Ectodermal cell (in vitro differentiated cells): ENCODE measurements around the gene KRT75.
"Not testable (repeated sequence)": the region's sequence is repeated elsewhere in the genome, so short reads cannot be mapped to it uniquely, and the experiment has no call there.

Experiments used
- H3K27ac ChIP-seq: 2 replicates; pipeline ENCODE4 v1.7.0; 2013; ENCODE audit warnings: mild to moderate bottlenecking, low read depth, low read length; ENCODE audit not compliant: insufficient read depth, poor library complexity, severe bottlenecking
- H3K27me3 ChIP-seq: 2 replicates; pipeline ENCODE4 v1.7.0; 2013; ENCODE audit warnings: mild to moderate bottlenecking, low read length; ENCODE audit not compliant: insufficient read depth, control insufficient read depth, poor library complexity, severe bottlenecking
- H3K36me3 ChIP-seq: one replicate; pipeline ENCODE4 v1.7.0; 2013; ENCODE audit warnings: low read length; ENCODE audit not compliant: control insufficient read depth, insufficient read depth
- H3K4me1 ChIP-seq: one replicate; pipeline ENCODE4 v1.7.0; 2013; ENCODE audit warnings: low read length; ENCODE audit not compliant: control insufficient read depth, insufficient read depth
- H3K4me3 ChIP-seq: 2 replicates; pipeline ENCODE4 v1.7.0; 2013; ENCODE audit warnings: low read depth, low read length, control low read depth; ENCODE audit not compliant: insufficient read depth
- H3K9me3 ChIP-seq: 2 replicates; pipeline ENCODE4 v1.7.0; 2013; ENCODE audit warnings: mild to moderate bottlenecking, low read length, moderate library complexity; ENCODE audit not compliant: control insufficient read depth
- WGBS, 2 experiments: methylation state at CpG; one replicate each; pipeline ENCODE4 v1.1.7; 2013; ENCODE audit warnings: missing lambda C conversion rate in 2 of 2; 5-methylcytosine and 5-hydroxymethylcytosine counted together

The KRT75 gene

GRCh38 chr12:52454411-52455201 is 20.4 kb upstream of the KRT75 start:
- WGBS, 2 experiments: 32 to 36% methylated on average over 2 of the region's 3 CpGs
- Histone ChIP-seq H3K27me3 (no peaks in the 10 kb centered on the region), H3K27ac (no peak overlapping the region), H3K9me3 (no peaks in the 10 kb centered on the region), H3K36me3 (no peaks in the 10 kb centered on the region), H3K4me1 (no peaks in the 10 kb centered on the region), H3K4me3 (no peak overlapping the region)

GRCh38 chr12:52452101-52452500 is 17.9 kb upstream of the KRT75 start, which contains the start of gene KRT6B:
Gene KRT6B (minus strand): TSS chr12:52452146. CDS start chr12:52452078, 68 bp downstream.
- Histone ChIP-seq H3K36me3 (no peaks in the 10 kb centered on the region), H3K9me3 (no peaks in the 10 kb centered on the region), H3K4me3 (no peak within 1 kb of the TSS), H3K27ac (no peak within 1 kb of the TSS), H3K4me1 (no peaks in the 10 kb centered on the region), H3K27me3 (no peaks in the 10 kb centered on the region)
- 90 to 91% methylated on average over 6 of the region's 6 CpGs for WGBS, 2 experiments

- WGBS, 2 experiments: 83 to 84% methylated on average over 3 of the region's 3 CpGs
These were observed 14.1 kb upstream of the KRT75 start for GRCh38 chr12:52448228-52448627.

DNA sequence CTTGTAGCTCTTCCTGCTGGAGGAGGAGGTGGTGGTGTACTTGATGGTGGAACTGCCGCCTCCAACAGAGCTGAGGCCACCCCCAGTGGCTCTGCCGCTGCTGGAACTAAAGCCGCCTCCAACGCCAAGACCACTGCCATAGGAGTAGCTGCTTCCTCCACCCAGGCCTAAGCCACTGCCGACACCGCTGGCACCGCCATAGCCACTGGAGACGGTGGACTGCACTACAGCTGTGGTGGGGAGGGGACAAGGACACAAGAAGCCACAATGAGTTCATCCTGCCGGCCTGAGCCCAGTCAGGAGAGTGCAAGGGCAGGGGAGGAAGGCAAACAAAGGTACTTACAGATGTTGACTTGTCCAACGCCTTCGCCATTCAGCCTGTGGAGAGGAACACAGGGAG is 13.0 kb upstream of the KRT75 start:
- H3K27ac ChIP-seq, H3K9me3 ChIP-seq, H3K4me3 ChIP-seq, H3K27me3 ChIP-seq, H3K4me1 ChIP-seq, H3K36me3 ChIP-seq: not testable (repeated sequence)
- 96 to 97% methylated on average over 11 of the region's 11 CpGs for WGBS, 2 experiments

More at GRCh38 chr12:52448228-52448627, 14.1 kb upstream of the KRT75 start:
- Histone ChIP-seq H3K9me3 (no peaks in the 10 kb centered on the region), H3K36me3 (no peaks in the 10 kb centered on the region), H3K4me1 (no peaks in the 10 kb centered on the region), H3K27ac (no peak overlapping the region), H3K4me3 (no peak overlapping the region), H3K27me3 (no peaks in the 10 kb centered on the region)

- Histone ChIP-seq H3K4me1 (peaks cover 11% of the 10 kb centered on the region), H3K9me3 (no peaks in the 10 kb centered on the region), H3K36me3 (no peaks in the 10 kb centered on the region), H3K4me3 (no peak overlapping the region), H3K27ac (no peak overlapping the region), H3K27me3 (no peaks in the 10 kb centered on the region)
- 94 to 99% methylated on average over 6 of the region's 6 CpGs for WGBS, 2 experiments
These were observed 12.3 kb upstream of the KRT75 start for GRCh38 chr12:52446367-52447045.

DNA sequence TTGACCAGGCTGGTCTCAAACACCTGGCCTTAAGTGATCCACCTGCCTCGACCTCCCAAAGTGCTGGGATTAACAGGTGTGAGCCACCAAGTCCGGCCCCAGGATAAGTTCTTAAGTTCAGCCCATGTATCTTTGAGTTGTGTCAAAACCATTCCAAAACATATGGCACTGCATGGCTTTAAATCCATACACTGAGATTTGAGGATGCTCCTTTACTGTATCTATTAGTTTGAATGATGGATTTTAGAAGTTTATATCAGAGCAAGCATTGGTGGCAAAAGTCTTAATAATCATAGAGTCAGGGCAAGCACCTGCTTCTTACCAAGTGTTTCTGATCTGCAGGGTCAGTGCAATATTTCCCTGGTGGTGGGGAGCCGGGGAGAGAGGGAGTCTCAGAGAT is 11.7 kb upstream of the KRT75 start:
- H3K27me3 ChIP-seq: no peaks in the 10 kb centered on the region
- no peak overlapping the region for H3K27ac ChIP-seq
- no peaks in the 10 kb centered on the region for H3K9me3 ChIP-seq
- H3K36me3 ChIP-seq: no peaks in the 10 kb centered on the region
- peaks cover 17% of the 10 kb centered on the region for H3K4me1 ChIP-seq
- WGBS, 2 experiments: 68 to 74% methylated on average over 3 of the region's 3 CpGs
- no peak overlapping the region for H3K4me3 ChIP-seq

GRCh38 chr12:52444647-52445595 is 10.8 kb upstream of the KRT75 start:
- Histone ChIP-seq H3K9me3 (no peaks in the 10 kb centered on the region), H3K4me3 (no peak overlapping the region), H3K4me1 (peaks cover 20% of the 10 kb centered on the region), H3K36me3 (no peaks in the 10 kb centered on the region), H3K27ac (no peak overlapping the region), H3K27me3 (no peaks in the 10 kb centered on the region)
- 86 to 91% methylated on average over 10 of the region's 10 CpGs for WGBS, 2 experiments

DNA sequence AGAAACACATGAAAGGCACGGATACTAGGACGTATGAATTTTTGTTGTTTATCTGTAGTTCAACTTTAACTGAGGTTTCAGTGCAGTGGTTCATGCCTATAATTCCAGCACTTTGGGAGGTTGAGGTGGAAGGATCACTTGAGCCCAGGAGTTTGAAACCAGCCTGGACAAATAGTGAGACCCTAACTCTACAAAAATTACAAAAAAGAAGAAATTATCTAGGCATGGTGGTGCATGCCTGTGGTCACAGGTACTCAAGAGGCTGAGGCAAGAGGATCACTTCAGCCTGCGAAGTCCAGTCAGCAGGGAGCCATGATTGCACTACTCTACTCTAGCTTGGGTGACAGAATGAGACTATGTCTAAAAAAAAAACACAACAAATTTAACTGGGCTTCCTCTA is 9.8 kb upstream of the KRT75 start:
- no peaks in the 10 kb centered on the region for H3K36me3 ChIP-seq
- WGBS, 2 experiments: 92 to 94% methylated on average over 3 of the region's 3 CpGs
- H3K27me3 ChIP-seq: no peaks in the 10 kb centered on the region
- peaks cover 20% of the 10 kb centered on the region for H3K4me1 ChIP-seq
- no peaks in the 10 kb centered on the region for H3K9me3 ChIP-seq
- H3K27ac ChIP-seq: no peak overlapping the region
- H3K4me3 ChIP-seq: no peak overlapping the region

- Histone ChIP-seq H3K27ac (no peak overlapping the region), H3K27me3 (no peaks in the 10 kb centered on the region), H3K36me3 (no peaks in the 10 kb centered on the region), H3K4me3 (no peak overlapping the region), H3K9me3 (no peaks in the 10 kb centered on the region), H3K4me1 (peaks cover 20% of the 10 kb centered on the region)
- WGBS, 2 experiments: 35 to 43% methylated on average over 6 of the region's 6 CpGs
These were observed 8.5 kb upstream of the KRT75 start for GRCh38 chr12:52442600-52443061.
